GM21447 (cell line): ENCODE data around the gene ANKRD33.

Source experiments
- ATAC-seq: cut with Tn5 transposase; IDR thresholded peaks from one replicate; pipeline ENCODE4 v1.9.1; 2021; ENCODE audit not compliant: unreplicated experiment

Gene ANKRD33

GRCh38 chr12:51887476-51888315 is at the start of gene ANKRD33:
TSS of gene ANKRD33 (plus strand) at chr12:51888103. CDS start at chr12:51888187, 84 bp downstream.
- ATAC-seq: no peak

- ATAC-seq: no peak
Observed at GRCh38 chr12:51838762-51839161, 49.1 kb upstream of the ANKRD33 start.

- no peak for ATAC-seq
Observed at GRCh38 chr12:51839310-51839947, 48.5 kb upstream of the ANKRD33 start.

- no peak for ATAC-seq
Observed at GRCh38 chr12:51840966-51841365, 46.9 kb upstream of the ANKRD33 start.

- ATAC-seq: no peak
Observed at GRCh38 chr12:51841727-51842126, 46.2 kb upstream of the ANKRD33 start.

GRCh38 chr12:51844854-51845253 is 43.0 kb upstream of the ANKRD33 start:
- no peak for ATAC-seq

GRCh38 chr12:51845482-51845881 is 42.4 kb upstream of the ANKRD33 start:
- ATAC-seq: no peak

GRCh38 chr12:51846271-51846691 is 41.6 kb upstream of the ANKRD33 start:
- ATAC-seq: no peak

- no peak for ATAC-seq
Observed at GRCh38 chr12:51846911-51847642, 40.8 kb upstream of the ANKRD33 start.

- no peak for ATAC-seq
Observed at GRCh38 chr12:51847643-51848325, 40.1 kb upstream of the ANKRD33 start.

- no peak for ATAC-seq
Observed at GRCh38 chr12:51848326-51848727, 39.6 kb upstream of the ANKRD33 start, which contains the start of gene FIGNL2. TSS of gene FIGNL2 (minus strand) at chr12:51848718. CDS start at chr12:51822413, 26,305 bp downstream.

- no peak for ATAC-seq
Observed at GRCh38 chr12:51848841-51849735, 38.8 kb upstream of the ANKRD33 start.

- ATAC-seq: no peak
Observed at GRCh38 chr12:51850081-51850964, 37.6 kb upstream of the ANKRD33 start.

- ATAC-seq: no peak
Observed at GRCh38 chr12:51850965-51851299, 37.0 kb upstream of the ANKRD33 start.

- ATAC-seq: no peak
Observed at GRCh38 chr12:51851413-51852124, 36.3 kb upstream of the ANKRD33 start.

- no peak for ATAC-seq
Observed at GRCh38 chr12:51852404-51853137, 35.3 kb upstream of the ANKRD33 start.

- ATAC-seq: no peak
Observed at GRCh38 chr12:51855586-51856428, 32.1 kb upstream of the ANKRD33 start.
